SU-DHL-6 (cell line): ENCODE results near the gene SPARC.

Source experiments
- EZH2phosphoT487 ChIP-seq: fragments of 200-600 bp; sonication (generic), shearing (Covaris generic); conservative IDR thresholded peaks from 2 replicates; pipeline ENCODE4 v1.6.1; 2018; ENCODE audit warnings: mild to moderate bottlenecking, antibody characterized with exemption, low read length, moderate library complexity, mixed read lengths
- TF ChIP-seq, protein P1 (sequence below): fragments of 200-600 bp; sonication (generic); IDR thresholded peaks from one replicate; pipeline ENCODE4 v1.5.1; 2017; ENCODE audit warnings: antibody characterized with exemption, mild to moderate bottlenecking, low read length, moderate library complexity; ENCODE audit not compliant: insufficient read depth, poor library complexity, severe bottlenecking

- TF ChIP-seq, protein P1, sequence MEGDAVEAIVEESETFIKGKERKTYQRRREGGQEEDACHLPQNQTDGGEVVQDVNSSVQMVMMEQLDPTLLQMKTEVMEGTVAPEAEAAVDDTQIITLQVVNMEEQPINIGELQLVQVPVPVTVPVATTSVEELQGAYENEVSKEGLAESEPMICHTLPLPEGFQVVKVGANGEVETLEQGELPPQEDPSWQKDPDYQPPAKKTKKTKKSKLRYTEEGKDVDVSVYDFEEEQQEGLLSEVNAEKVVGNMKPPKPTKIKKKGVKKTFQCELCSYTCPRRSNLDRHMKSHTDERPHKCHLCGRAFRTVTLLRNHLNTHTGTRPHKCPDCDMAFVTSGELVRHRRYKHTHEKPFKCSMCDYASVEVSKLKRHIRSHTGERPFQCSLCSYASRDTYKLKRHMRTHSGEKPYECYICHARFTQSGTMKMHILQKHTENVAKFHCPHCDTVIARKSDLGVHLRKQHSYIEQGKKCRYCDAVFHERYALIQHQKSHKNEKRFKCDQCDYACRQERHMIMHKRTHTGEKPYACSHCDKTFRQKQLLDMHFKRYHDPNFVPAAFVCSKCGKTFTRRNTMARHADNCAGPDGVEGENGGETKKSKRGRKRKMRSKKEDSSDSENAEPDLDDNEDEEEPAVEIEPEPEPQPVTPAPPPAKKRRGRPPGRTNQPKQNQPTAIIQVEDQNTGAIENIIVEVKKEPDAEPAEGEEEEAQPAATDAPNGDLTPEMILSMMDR = no peak
- TF ChIP-seq EZH2phosphoT487 = no peak
These were observed 21.8 kb downstream of the SPARC start for GRCh38 chr5:151664694-151665585.
